NCI-H2196 treated with DMSO at 0.1 percent for 48 hours (cell line): Measurements from ENCODE around the gene TMEM109.

Experiments
- DNase-seq: peaks from one replicate; lab custom pipeline; 2025; ENCODE audit not compliant: unreplicated experiment; lab: John Stamatoyannopoulos, UW

Gene TMEM109, protein sequence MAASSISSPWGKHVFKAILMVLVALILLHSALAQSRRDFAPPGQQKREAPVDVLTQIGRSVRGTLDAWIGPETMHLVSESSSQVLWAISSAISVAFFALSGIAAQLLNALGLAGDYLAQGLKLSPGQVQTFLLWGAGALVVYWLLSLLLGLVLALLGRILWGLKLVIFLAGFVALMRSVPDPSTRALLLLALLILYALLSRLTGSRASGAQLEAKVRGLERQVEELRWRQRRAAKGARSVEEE

DNA sequence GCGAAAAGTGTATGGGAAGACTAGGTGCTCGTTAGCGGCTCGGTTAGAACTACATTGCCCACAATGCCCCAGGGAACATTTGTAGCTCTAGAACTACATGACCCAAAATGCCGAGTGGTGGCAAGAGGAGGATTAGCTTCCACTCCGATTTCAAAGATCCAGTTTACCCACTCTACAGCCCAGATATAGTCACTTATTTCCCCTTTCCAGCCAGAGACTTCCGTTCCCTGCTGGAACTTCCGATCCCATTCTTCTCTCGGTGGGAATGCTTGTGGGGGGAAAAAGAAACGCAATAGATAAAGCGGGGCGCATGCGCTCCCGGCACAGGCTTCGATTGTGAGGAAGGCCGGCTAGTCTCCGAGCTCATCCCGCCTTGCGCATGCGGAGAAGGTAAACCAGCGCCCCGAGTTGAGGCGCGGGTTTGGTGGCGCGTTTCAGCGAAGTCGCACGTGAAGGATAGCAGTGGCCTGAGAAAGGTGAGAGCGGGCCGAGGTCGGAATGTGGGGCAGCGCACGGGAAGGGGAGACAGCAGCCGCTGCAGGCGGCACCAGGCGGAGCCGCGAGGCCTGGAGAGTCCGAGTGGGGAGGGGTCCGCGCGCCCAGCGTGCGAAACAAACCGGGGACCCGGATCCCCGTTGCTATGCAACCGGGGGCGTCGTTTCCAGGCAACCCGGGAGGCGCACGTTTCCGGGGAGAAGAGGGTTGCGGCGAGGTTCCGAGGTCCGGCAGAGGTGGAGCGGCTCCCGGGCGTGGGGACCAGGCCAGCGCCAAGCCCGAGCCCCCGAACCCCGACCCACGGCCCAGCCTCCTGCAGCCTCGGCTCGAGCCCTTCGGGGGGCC is at the start of gene TMEM109:
Gene TMEM109, plus strand, starts transcription at position 366 of the 840 bp plus-strand sequence. CDS start 5,536 bp downstream, outside the sequence.
- DNase-seq = peak; percentile 88

DNA sequence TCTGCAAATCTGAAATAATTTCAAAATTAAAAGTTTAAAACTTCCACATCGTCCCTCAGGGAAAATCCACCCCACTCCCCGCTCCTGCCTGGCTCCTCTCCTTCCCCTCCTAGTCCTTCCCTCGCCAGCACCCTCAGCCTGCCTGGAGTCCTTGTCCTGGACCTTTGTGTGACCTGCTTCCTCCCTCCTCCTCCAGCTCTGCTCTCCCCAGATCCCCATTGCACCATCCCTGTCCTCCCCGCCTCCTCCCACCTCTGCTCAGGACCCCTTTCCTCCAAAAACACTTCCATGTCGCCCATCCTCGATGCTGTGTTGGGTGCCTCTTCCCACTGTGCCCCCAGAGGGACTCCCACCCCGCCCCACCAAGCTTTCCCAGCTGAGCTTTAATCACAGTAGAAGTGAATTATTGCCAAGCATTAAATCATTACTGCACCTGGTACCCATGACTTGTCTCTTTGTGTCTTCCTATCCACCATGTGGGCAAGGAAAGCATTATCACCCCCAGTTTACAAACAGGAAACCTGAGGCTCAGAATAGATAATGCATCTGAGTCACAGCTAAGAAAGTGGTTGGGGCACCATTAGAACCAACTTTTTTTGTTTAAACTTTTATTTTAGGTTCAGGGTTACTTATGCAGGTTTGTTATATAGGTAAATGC is 49.0 kb upstream of the TMEM109 start:
- DNase-seq = no peak

DNA sequence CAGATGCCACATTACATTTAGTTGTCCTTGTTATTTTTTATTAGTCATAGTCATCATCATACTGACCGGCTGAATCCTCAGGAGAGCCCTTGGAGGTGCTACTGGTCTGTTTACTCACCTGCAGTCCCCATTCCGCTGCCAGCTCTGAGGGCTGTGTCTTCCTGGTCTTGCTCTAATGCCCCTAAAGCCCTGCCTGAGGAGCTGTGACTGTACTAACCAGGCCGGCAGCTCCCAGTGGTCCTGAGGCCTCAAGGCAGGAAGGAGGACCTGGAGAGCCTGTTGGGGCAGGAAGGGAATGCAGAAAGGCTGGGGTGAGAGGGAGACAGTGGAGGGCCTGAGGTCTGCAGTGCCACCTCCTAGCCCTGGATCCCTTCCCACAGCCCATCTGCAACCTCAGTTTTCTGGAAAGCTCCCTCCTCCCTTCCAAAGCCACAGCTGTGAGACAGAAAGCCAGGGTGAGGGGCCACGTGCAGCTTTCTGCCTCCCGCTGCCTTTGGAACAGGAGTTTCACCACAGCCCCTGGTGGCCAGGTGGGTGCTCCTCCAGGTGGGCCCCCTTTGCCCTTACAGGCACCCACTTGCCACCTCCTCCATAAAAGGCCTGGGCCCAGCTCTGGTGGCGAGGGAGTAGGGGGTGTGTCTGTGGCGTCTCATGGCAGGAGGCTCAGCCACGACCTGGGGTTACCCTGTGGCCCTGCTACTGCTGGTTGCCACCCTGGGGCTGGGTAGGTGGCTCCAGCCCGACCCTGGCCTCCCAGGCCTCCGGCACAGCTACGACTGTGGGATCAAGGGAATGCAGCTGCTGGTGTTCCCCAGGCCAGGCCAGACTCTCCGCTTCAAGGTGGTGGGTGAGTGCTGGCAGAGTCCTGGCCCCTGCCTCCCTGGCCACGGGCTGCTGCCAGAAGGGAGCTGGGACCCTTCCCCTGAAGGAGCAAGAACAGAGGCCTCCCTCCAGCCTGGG is 46.8 kb upstream of the TMEM109 start, which contains the start of gene ZP1:
Gene ZP1, plus strand, starts transcription at position 632 of the 960 bp plus-strand sequence. Its CDS starts 20 bp downstream, at position 652.
- peak; percentile 20 for DNase-seq

DNA sequence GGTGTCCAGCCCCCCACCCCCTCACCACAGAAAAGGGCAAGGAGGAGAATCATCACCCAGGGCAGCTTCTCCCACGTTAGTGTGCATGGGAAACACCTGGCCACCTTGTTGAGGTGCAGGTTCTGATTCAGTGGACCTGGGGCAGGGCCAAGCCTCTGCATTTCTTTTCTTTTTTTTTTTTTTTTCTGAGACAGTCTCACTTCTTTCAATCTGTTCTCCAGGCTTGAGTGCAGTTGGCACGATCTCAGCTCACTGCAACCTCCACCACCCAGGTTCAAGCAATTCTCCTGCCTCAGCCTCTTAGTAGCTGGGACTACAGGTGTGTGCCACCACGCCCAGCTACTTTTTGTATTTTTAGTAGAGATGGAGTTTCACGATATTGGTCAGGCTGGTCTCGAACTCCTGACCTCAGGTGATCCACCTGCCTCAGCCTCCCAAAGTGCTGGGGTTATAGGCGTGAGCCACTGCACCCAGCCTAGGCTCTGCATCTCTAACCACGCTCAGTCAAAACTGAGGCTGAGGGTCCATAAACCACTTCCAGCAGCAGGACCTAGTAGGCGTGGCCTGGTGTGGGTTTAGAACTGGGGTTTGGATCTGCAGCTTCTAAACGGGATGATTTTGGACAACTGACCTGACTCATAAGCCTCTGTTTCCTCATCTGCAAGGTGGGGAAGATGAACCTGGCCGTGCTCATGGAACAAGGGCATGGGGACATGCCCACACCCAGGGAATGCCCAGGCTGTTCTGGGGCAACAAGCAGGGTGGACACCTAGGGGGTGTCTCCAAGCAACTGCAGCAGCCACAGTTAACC is 45.9 kb upstream of the TMEM109 start:
- DNase-seq = no peak

DNA sequence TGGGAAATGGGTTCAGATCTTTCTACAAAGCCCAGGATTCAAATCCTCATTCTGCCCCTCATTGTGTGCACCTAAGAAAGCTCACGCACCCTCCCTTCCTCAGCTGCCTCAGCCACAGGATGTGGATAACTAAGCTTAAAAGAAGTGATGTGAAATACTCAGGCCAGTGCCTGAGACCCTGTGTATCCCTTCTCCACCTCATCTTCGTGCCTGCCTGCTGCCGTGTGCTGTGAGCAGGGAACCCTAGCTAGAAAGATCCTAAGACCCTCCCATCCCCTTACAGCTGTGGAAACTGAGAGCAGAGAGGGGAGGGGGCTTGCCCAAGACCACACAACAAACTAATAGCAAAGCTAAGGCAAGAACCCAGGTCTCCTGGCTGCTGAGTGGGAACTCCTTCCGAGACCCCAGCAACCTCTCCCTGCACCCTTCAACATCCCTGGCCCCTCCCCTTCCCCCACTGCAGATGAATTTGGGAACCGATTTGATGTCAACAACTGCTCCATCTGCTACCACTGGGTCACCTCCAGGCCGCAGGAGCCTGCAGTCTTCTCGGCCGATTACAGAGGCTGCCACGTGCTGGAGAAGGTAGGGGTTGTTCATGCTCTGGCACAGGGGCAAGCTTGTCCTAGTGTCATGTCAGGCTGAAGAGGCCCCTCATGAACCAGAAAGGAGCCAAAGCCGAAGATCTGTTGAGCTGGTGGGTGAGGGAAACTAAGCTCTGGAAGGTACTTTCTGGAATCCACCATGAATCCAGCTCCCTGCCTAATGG is 45.1 kb upstream of the TMEM109 start:
- no peak for DNase-seq

DNA sequence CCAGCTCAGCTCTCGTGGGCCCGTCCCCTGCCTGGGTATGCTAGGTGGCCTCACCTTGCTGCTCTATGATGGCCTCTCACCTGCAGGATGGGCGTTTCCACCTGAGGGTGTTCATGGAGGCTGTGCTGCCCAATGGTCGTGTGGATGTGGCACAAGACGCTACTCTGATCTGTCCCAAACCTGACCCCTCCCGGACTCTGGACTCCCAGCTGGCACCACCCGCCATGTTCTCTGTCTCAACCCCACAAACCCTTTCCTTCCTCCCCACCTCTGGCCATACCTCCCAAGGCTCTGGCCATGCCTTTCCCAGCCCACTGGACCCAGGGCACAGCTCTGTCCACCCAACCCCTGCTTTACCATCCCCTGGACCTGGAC is 44.5 kb upstream of the TMEM109 start:
- no peak for DNase-seq

DNA sequence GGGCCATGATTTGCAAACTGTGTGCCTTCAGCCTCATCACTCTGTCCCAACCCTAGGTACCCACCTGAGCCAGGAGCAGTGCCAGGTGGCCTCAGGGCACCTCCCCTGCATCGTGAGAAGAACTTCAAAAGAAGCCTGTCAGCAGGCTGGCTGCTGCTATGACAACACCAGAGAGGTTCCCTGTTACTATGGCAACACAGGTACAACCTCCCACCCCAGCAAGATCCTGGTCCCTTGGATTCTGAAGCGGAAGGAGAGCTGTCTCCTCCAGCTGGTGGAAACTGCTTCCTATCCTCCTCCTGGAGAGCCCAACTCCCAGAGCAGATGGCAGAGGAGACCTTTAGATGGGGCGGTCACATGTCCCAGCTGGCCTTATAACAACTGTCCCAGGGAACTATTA is 43.7 kb upstream of the TMEM109 start:
- DNase-seq = peak; percentile 21

DNA sequence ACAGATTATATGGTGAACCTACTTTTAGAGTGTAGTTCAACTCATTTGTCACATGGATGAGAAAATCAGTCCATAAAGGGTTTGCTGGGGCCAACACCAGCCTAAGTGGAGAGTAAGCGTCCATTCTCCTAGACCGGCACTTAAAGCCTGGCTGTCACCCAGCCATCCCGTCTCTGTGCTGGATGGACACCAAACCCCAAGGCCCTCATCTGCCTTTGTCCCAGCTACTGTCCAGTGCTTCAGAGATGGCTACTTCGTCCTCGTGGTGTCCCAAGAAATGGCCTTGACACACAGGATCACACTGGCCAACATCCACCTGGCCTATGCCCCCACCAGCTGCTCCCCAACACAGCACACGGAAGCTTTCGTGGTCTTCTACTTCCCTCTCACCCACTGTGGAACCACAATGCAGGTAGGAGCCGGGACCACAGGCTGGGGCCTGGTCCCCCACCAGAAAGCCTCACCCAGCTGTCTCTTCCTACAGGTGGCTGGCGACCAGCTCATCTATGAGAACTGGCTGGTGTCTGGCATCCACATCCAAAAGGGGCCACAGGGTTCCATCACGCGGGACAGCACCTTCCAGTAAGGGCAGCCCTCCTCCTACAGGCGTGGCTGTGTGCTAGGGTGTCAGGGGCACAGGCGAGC is 43.1 kb upstream of the TMEM109 start:
- DNase-seq = no peak

DNA sequence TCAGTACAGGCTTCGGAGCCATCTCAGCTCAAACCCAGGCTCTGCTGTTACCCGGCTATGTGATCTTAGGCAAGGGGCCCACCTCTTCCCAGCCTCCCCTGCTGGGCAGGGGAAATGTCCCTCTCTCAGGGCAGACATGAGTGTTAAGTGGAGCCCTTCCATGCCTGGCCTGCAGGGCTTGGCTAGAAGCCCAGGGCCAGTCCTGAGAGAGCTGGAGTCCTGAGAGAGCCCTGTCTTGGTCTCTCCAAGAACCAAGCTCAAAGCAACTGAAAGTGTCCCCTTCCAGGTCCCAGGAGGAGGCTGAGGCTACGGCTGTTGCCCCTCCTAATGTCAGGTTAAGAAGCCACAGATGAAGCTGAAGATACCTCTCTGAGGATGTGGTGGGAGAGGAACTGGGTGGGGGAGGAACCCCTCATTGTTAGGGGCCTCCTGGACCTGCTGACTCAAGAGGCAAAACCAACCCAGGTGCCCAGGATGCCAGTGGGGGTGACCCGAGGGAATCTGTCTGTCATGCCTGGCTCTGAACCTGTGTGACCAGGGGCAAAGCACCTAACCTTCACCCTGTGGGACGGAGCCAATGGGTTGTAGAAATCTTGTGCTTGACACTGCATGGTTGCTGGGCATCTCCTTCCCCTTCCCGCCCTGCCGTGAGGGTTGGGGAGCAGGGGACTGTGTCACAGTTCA is 42.4 kb upstream of the TMEM109 start:
- DNase-seq = no peak

DNA sequence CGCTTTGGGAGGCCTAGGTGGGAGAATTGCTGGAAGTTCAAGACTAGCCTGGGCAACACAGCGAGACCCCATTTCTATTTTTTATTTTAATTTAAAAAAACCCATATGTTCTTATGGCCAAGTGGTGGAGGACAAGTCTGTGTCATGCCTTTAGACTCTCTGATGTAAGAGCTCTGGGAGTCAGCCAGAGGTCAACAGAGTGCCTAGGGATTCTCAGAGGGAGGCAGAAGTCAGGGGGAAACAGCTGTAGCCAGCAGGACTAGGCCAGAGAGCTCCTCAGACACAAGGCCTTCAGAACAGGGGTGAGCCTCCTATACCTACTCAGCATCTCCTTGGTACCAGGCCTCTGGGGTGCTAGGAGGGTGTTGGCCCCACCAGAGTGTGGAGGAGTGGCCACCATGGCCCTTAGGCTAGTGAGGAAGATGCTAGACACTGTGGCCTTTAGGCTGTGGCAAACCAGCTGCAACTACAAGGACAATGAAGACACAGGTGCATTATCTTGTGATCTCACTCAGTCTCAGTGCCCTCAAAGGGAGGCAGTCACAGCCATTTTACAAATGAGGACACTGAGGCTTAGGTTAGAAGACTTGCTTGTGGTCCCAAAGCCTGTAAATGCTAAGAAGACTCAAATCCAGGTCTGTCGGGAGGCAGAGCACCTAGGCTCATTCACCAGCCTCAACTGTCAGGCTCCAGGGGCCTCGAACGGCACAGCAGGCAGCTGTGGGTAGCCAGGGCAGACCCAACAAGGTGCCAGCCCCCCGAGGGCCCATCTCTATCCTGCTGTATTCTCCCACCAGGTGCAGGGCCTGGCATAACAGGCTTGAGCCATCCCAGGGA is 41.6 kb upstream of the TMEM109 start:
- no peak for DNase-seq

DNA sequence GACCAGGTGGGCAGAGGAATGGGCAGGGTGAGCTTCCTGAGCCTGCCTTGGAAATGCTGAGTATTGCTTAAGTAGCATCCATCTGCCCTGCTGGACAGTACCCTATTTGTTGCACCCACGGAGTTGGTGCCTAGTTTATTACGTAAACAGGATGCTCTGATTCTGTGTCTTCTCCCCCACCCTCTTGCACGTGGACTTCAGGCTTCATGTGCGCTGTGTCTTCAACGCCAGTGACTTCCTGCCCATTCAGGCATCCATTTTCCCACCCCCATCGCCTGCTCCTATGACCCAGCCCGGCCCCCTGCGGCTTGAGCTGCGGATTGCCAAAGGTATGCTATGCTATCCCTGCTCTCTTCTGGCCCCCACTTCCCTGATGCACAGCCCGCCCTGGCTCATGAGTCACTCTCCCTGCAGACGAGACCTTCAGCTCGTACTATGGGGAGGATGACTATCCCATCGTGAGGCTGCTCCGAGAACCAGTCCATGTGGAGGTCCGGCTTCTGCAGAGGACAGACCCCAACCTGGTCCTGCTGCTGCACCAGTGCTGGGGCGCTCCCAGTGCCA is 40.9 kb upstream of the TMEM109 start:
- no peak for DNase-seq

DNA sequence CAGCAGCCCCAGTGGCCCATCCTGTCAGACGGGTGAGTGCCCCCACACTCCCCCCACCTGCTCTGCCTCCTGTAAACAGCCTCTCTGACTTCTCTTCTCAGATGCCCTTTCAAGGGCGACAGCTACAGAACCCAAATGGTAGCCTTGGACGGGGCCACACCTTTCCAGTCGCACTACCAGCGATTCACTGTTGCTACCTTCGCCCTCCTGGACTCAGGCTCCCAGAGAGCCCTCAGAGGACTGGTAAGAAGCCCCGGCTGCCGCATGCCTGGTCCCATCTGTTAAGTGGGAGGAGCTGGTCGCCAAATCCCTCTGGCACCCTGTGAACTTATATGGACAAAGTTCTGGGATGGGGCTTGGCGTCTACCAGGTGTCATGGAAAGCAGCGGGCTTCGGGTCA is 40.4 kb upstream of the TMEM109 start:
- DNase-seq = no peak

DNA sequence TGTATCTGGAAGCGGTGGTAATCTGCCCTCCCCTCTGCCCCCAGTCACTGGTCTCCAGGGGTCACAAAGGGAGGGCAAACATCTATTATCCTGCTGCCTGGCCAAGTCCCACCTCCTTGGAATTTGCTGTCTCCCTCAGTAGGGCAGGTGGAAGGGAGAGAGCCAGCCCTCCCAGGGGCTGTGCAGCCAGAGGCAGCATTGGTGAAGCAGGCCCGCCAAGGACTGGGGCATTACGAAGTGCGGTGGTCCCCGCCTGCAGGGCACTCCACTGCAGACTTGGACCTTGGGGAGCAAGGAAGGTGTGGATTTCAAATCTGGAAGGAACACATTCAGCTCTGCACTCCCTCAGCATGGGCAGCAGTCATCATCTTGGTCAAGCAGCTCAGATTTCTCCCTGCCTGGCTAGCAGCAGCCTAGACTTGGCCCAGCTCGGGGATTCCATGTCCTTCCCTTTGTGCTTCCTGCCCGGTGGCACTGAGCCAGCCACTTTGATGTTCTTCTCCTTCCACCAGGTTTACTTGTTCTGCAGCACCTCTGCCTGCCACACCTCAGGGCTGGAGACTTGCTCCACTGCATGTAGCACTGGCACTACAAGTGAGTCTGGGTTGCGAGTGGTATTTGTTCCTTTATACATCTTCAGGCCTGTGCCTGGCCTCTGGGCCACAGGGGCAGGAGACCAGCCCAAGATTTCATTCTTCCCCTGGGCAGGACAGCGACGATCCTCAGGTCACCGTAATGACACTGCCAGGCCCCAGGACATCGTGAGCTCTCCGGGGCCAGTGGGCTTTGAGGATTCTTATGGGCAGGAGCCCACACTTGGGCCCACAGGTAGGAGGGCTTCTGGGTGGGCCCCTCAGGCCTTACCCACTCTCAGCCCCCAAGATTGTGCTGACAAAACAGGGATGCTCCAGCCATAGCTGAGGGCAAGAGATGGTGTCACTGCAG is 39.3 kb upstream of the TMEM109 start:
- peak; percentile 32 for DNase-seq

DNA sequence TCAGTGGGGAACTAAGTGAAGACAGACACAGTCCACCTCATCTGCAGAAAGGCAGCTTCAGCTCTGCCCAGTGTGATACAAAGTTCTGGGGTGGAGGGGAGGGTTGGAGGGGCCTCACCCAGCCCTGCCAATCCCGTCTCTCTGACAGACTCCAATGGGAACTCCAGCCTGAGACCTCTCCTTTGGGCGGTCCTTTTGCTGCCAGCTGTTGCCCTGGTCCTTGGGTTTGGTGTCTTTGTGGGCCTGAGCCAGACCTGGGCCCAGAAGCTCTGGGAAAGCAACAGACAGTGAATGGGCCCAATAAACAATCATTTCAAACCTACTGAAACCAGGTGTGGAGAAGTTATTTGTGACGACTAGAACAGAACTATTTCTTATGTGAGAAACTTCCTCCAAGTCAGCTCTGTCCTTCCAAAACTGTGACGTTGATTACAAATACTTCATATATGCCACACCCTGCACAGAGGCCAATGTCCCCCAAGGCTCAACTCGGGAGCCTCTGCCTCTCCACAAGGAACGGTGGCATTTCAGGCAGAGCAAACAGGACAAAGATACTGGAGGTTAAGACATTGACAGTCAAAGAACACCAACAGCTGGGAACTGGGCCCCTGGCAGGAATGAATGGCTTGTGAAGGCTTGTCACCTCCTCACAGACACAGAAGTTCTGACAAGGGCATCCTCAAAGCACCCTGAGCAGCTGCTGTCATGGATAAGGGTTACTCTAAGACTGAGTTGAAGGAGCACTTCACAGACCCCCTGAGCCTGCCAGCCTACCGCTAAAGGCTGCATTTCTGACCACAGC is 38.4 kb upstream of the TMEM109 start:
- no peak for DNase-seq

DNA sequence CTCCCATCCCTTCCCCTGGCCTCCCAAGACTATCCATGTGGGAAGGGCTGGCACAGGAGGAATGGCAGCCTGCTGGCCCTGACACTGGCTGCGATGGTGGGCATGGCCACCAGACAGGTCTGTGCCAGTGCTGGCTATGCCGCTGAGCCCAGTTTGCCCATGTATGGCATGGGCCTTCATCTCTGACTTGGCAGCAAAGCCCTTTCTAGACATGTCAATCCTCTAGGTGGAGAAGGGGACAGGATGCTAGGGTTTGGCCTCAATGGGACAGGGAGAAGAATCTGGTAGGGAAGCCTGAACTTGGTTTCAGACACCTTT is 37.8 kb upstream of the TMEM109 start:
- DNase-seq = no peak
